ENCODE measurements around the gene CPSF4.

CPSF4 gene

GRCh38 chr7:99468336-99468918 is 29.7 kb downstream of the CPSF4 start:
- DNase-seq = no peak
- no peak overlapping the region for H3K4me3 ChIP-seq
- no peak for TF ChIP-seq CTCF (IDR thresholded peaks at IDR 0.05)
- peaks cover 0 to 6% (median 0%) of the 10 kb centered on the region in 3 donors for H3K36me3 ChIP-seq
- intact Hi-C loops (cut with DNase I; ENCODE audit: low total_unique reads) = loop anchor here (5.0 kb wide), 1 partner anchor 34 kb away; the partner anchor contains the start of genes ZKSCAN5 and ZNF394
- no peaks in the 10 kb centered on the region for H3K27me3 ChIP-seq
- no peak overlapping the region for H3K27ac ChIP-seq
- H3K9me3 ChIP-seq = no peaks in the 10 kb centered on the region
- peaks cover 0 to 29% (median 20%) of the 10 kb centered on the region in 4 donors for H3K4me1 ChIP-seq

GRCh38 chr7:99469381-99470065 is 30.8 kb downstream of the CPSF4 start:
- TF ChIP-seq CTCF (IDR thresholded peaks at IDR 0.05) = no peak
- no peak overlapping the region for H3K27ac ChIP-seq
- intact Hi-C loops (cut with DNase I; ENCODE audit: low total_unique reads) = loop anchor here (5.0 kb wide), 1 partner anchor 33 kb away; the partner anchor contains the start of genes ZKSCAN5 and ZNF394
- H3K4me3 ChIP-seq = no peak overlapping the region
- H3K9me3 ChIP-seq = no peaks in the 10 kb centered on the region
- DNase-seq = no peak
- H3K27me3 ChIP-seq = no peaks in the 10 kb centered on the region
- peaks cover 0 to 26% (median 21%) of the 10 kb centered on the region in 4 donors for H3K4me1 ChIP-seq
- no peaks in the 10 kb centered on the region for H3K36me3 ChIP-seq

DNA sequence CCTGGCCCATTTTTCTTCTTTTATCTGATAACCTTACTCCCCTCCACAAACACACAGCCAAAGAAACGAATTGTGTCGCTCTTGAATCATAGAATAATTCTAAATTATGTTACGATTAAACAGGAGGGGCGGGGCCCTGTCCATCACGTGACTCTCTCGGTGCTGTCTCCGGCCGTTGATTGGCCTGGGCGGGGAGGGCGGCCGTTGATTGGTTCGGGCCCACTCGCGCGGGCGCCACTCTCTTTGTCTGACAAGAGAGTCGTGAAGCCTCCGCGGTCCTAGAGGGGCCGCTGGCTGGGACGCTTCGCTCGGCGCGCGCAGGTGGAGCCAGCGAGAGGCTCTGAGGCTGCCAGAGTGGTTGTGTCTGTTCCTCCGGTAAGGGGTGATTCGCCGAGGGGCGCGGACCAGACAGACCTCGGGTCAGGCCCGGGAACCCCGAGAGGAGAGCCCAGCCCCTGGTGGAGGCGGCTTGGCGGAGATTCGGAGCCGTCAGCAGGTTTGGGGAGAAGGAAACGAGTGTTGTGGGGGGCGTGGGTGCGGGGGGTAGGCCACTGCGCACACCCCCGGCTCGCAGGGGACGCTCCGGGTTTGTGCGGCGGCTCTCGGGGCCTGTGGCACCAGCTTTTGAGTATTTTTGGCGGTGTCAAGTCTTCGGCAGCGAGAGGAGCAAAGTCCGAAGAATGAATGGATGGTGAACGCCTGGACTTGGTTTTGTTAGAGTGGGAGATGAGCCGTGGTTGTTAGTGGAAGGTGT is 34.0 kb downstream of the CPSF4 start, which contains the start of gene ZNF789:
TSS of gene ZNF789 (plus strand) at position 330 of the 754 bp plus-strand sequence. CDS start 3,567 bp downstream, outside the sequence.
- Histone ChIP-seq H3K36me3 (no peaks in the 10 kb centered on the region), H3K9me3 (no peaks in the 10 kb centered on the region), H3K4me1 (peaks cover 0 to 11% (median 10%) of the 10 kb centered on the region in 4 donors), H3K27me3 (no peaks in the 10 kb centered on the region), H3K4me3 (peak within 1 kb of the TSS; percentile 69 to 84), H3K27ac (peak within 1 kb of the TSS; percentile 66 to 80)
- peak; percentile 98 to 99 for DNase-seq
- TF ChIP-seq CTCF (IDR thresholded peaks at IDR 0.05) = no peak
- intact Hi-C loops (cut with DNase I; ENCODE audit: low total_unique reads) = no loop called here

GRCh38 chr7:99473315-99473596 is 34.5 kb downstream of the CPSF4 start:
- Histone ChIP-seq H3K9me3 (no peaks in the 10 kb centered on the region), H3K4me1 (peaks cover 0 to 11% (median 10%) of the 10 kb centered on the region in 4 donors), H3K4me3 (peak overlapping the region; percentile 69 to 84), H3K27ac (peak overlapping the region; percentile 66 to 80), H3K27me3 (no peaks in the 10 kb centered on the region), H3K36me3 (peaks cover 0 to 2% (median 0%) of the 10 kb centered on the region in 3 donors)
- intact Hi-C loops (cut with DNase I; ENCODE audit: low total_unique reads) = no loop called here
- DNase-seq = no peak
- TF ChIP-seq CTCF (IDR thresholded peaks at IDR 0.05) = no peak

DNA sequence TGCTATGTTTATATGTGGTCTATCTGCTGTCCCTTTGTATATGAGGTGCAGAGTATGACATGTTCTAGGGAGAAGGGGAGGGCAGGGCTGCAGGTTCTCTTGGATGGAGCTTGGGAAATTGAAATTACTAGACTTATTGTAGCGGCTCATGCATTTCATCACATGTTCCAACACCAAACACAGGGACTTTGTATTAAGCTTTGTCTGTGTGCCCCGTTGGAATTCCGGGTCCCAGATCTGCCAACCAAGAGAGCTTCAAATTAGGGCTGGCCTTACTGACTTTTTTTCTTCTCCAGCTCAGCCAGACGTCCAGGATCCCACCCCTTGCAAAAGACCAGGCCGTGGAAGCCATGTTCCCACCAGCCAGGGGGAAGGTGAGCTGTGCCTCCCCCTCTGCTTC is 37.4 kb downstream of the CPSF4 start:
- Histone ChIP-seq H3K4me3 (no peak overlapping the region), H3K27me3 (no peaks in the 10 kb centered on the region), H3K36me3 (peaks cover 0 to 27% (median 10%) of the 10 kb centered on the region in 3 donors), H3K27ac (no peak overlapping the region), H3K4me1 (peaks cover 0 to 11% (median 10%) of the 10 kb centered on the region in 4 donors), H3K9me3 (no peaks in the 10 kb centered on the region)
- no peak for DNase-seq
- intact Hi-C loops (cut with DNase I; ENCODE audit: low total_unique reads) = no loop called here
- no peak for TF ChIP-seq CTCF (IDR thresholded peaks at IDR 0.05)

Data from tibial artery (tissue), 4 donors.